Measurements from ENCODE around the gene MROH8.
"Not testable (repeated sequence)": the region's sequence is repeated elsewhere in the genome, so short reads cannot be mapped to it uniquely, and the experiment has no call there.

Gene MROH8

DNA sequence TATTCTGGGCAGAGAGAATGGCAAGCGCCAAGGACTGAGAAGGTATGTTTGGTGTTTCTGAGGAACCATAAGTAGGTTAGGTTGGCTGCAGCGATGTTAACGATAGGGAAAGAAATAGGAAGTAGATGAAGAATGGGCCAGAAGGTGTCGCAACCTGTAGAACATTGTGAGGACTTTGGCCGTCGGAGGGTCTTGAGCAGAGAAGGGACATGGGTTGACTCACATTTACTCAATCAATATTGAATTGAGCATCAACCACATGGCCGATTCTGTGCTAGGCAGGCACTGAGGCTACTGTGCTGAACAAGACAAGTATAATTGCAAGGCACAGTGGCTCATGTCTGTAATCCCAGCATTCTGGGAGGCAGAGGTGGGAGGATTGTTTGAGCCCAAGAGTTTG, 27.1 kb downstream of the MROH8 start:
- DNase-seq = no peak

DNA sequence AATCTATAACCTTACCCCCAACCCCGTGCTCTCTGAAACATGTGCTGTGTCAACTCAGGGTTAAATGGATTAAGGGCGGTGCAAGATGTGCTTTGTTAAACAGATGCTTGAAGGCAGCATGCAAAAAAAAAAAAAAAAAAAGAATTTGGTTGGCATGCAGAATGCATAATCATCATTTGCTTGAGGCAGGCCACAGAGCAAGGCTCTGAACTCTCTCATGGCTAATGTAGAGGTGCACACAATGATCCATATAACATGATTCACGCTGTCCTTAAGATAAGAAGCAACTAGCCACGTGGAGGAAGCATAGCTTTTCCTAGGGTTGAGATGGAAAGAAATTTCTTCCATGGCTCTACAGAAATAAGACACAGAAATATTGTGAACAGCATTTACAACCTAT, 27.8 kb downstream of the MROH8 start:
- no peak for DNase-seq

DNA sequence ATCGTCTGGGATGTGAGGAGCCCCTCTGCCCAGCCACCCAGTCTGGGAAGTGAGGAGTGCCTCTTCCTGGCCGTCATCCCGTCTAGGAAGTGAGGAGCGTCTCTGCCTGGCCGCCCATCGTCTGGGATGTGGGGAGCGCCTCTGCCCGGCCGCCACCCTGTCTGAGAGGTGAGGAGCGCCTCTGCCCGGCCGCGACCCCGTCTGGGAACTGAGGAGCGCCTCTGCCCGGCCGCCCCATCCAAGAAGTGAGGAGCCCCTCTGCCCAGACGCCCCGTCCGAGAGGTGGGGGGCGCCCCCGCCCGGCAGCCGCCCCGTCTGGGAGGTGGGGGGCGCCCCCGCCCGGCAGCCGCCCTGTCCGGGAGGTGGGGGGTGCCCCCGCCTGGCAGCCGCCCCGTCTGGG, 28.5 kb downstream of the MROH8 start:
- DNase-seq = not testable (repeated sequence)

DNA sequence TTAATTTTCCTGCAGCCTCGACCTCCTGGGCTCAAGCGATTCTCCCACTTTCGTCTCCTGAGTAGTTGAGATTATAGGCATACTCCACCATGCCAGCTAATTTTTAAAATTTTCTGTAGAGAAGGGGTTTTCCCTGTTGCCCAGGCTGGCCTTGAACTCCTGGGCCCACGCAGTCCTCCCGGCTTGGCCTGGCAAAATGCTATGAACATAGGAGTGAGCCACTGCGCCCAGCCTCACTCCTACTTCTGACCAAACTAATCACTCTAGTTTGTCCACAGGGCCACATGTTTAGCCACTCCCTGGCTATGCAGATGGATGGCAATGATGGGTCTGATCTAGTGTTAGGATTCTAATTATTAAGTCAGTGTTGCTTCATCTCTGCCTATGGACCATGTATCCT, 32.1 kb downstream of the MROH8 start:
- DNase-seq = no peak

DNA sequence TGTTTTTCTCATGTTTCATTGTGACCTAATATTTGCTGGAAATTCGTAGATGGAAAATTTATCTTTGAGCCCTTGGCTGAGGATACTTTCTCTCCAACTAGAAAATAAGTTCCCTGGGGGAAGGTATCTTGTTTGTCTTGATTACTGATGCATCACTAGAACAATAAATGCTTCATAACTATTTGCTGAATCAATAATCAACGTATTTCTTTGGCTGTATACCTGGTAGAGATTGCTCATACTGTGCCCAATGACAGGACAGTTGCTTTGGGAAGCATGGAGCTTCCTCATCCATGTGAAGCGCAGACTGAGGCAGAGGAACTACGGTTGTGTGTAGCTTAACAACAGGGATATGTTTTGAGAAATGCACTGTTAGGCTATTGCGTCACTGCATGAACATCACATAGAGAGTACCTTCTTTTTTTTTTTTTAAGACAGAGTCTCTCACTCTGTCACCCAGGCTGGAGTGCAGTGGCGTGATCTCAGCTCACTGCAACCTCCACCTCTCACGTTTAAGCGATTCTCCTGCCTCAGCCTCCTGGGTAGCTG, 34.4 kb downstream of the MROH8 start:
- no peak for DNase-seq

DNA sequence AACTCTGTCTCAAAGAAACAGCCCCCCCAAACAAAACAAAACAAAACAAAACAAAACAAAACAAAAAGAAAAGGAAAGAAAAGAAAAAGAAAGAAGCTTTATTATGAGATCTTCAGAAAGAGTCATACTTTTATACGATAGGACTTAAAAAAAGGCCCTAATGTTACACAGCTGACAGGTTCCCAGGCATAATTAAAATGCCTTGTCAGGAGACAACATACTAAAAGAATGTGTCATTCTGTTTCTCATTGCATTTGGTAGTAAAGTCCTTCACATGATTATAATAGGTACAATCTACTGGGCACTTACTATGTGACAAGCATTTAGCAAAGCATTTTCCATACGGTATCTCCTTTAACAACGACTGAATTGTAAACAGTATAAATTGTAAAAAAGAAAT, 36.6 kb downstream of the MROH8 start:
- DNase-seq = no peak

DNA sequence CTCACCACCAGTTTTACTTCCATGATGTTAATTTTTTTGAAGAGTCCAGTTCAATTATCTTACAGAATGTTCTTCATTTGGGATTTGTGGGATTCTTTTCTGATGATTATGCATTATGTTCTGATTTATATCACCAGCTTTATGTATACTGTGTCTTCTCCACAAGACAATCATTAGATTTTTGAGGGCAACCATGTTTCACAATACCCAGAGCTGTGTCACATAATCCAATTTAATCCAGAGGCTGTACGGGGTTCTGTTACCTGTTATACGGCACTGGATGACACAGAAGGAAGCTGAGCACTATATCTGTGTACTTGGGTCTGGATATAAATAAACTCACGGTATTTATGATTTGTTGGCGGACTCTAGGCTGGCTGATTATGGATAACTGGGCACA, 41.8 kb downstream of the MROH8 start:
- DNase-seq = no peak

DNA sequence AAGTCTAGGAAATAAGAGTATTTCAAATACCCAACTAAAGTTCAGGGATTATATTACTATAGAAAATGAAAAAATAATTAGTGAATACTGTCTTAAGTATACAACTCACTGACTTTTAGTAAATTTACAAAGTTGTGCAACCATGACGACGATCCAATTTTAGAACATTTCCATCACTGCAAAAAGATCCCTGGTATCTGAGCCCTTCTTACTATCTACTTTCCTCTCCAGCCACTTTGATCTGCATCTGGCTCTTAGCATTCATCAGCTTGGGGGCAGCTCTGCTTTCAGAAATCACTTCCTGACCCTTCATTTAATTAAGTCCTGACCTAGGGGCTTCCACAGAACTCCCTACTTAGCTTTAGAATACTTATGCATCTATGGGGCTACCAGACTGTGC, 45.4 kb downstream of the MROH8 start:
- DNase-seq = no peak

DNA sequence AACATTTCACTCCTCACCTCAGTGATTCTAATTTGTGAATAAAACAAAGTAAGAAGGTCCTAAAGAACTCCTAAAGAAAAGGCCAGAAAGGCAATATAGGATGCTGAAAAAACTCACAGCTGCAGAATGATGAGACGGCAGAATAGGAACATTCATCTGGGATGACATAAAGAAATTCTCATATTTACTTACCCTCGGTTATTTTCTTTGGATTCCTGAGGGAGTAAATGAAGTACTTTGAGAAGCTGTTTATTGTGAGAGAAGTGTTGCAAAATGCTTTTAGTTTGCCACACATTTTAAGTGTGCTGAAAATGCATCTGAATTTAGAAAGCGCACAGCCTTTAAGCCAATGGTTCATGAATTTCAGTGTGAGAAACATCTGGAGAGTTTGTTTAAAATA, 47.9 kb downstream of the MROH8 start:
- no peak for DNase-seq

DNA sequence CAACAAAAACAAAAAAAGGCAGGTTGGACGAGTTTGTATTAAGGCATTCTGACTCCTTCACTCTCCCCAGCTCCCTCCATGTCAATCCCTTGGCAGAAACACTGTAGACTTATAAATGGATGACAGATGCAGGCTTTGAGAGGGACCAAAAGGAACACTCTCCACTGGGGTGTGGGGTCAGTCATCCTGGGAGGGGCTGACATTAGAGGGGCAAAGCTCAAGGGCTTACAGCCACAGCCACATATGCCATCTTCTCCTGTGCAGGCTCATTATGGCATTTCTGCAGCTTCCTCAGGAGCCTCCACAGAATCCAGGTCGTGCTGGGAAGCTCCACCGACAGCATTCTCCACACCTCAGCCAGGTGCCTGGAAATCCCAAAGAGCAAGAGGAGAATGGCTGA, 50.5 kb downstream of the MROH8 start:
- no peak for DNase-seq

DNA sequence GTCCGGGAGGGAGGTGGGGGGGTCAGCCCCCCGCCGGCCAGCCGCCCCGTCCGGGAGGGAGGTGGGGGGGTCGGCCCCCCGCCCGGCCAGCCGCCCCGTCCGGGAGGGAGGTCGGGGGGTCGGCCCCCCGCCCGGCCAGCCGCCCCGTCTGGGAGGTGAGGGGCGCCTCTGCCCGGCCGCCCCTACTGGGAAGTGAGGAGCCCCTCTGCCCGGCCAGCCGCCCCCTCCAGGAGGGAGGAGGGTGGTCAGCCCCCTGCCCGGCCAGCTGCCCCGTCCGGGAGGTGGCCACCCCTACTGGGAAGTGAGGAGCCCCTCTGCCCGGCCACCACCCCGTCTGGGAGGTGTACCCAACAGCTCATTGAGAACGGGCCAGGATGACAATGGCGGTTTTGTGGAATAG, 53.1 kb downstream of the MROH8 start:
- DNase-seq = not testable (repeated sequence)

DNA sequence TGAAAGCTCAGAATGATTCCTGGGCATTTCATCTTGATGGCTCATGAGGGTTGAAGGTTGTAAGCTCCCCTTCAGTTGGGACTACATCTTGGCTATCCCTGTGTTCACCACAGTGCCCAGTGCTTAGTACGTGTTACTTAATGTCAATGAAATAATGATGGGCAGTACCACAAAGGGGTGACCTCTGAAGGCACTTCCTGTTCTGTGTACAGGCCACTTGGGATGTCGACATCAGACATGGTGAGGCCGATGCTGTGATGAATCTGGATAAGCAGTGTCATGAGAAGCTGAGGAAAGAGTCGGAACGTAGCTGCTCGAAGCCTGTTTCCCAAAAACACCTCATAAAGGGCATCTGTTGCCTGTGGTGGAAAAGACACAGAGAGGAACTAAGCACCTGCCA, 55.9 kb downstream of the MROH8 start:
- peak; percentile 44 for DNase-seq

DNA sequence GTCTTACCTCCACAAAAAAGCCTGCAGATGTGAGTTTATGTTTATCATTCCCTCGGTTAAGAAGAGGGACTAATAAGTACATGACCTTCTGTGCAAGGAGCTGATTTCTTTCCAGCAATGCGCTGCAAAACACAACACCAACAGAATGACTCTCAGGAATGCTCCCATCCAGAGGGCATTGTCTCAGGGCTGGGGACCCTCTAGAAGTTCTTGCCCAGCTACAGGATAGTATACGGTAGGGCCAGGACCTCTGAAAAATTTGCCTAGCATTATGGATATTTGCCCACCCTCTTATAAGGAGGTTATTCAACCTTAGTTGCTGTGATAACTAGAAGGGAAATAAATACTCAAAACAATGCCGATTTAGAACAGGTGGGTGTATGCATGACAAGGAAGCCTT, 58.9 kb downstream of the MROH8 start:
- DNase-seq = no peak

DNA sequence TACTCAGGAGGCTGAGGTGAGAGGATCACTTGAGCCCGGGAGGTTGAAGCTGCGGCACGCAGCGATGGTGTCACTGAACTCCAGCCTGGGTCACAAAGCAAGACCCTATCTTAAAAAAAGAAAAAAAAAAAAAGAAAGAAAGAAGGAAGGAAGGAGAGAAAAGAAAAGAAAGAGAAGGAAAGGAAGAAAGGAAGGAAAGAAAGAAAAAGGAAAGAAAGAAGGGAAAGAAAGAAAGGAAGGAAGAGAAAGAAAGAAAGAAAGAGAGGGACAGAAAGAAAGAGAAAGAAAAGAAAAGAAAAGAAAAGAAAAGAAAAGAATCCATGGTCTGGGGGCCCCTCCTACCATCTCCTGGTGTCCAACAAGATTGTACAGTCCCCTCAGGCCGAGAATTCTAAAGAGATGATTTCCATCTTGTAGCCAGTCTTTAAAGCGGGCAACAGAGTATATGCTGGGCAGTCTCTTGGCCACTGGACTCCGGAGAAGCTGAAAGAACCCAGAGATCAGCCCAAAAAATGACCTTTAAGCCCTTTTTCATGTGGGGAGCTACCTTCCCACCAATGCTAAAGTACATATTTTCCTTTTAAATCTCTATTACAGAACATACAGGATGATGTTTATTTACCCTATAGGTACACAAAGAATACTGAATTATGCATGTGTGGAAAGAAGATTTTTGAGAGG, 59.9 kb downstream of the MROH8 start:
- DNase-seq = no peak

DNA sequence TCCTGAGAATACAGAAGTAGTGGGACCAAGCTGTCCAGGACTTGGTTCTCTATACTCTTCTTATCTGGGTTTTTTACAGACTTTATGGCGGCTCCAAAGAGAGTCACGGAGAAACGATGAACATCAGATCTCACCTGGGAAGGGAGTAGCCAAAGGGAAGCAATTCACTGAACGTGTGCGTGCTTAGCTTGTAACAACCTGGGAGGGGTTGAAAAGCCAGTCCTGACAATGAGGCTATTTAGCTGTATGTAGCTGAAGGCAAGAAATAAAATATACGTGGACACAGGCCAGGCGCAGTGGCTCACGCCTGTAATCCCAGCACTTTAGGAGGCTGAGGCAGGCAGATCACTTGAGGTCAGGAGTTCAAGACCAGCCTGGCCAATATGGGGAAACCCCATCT, 65.3 kb downstream of the MROH8 start:
- no peak for DNase-seq

DNA sequence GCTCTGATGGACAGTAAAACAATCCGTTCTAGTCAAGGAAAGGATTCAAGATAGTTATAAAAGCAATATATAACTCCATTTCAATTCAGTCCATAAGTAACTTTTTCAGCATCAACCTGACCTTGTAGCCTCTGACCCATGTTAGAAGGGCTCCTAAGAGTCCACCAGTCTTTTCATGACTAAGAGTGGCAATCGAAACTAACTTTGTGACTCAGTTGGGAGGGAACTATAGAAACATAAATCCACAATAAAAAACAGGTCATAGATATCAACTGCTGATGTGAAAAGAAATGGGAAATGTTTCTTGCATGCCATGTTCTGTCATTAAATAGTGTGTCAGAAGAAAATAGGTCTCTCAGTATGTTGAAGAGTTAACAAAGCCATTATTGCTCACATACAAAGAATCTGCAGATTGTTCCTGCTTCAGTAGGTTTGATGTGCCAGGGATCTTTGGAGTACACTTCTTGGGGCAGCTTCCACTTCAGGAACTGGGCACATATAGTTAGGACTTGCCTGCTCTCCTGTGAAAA, 67.4 kb downstream of the MROH8 start:
- no peak for DNase-seq

DNA sequence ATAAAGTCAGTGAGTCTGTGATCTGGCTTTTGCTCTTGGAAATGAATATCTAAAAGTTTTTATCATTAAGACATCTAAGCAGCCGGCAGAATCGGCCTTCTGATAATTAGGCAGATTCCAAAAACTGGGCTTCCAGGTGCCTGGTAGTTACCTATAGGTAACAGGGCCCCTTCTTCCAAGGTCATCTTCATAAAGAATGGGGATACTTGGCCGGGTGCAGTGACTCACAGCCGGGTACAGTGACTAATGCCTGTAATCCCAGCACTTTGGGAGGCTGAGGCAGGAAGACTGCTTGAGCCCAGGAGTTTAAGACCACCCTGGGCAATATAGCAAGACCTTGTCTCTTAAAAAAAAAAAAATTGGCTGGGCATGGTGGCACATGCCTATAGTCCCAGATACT, 70.7 kb downstream of the MROH8 start:
- no peak for DNase-seq

DNA sequence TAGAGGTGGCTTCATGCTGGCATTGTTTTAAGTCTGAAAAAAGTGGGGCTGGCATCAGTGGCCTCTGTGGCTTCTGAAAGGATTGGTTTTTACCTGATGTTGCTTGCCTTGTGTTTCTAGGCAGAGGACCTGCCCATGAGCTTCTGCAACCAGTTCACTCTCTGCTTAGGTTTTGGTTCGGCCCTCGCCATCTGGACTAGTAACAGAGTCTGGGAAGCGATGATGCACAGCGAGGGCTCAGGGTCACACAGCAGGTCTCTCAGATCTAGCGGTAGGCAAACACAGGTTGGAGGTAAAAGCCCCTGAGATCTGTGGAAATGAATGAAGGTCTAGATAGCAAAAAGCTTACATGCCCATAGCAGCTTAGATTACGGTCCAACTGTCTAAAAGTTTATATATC, 76.8 kb downstream of the MROH8 start:
- no peak for DNase-seq

DNA sequence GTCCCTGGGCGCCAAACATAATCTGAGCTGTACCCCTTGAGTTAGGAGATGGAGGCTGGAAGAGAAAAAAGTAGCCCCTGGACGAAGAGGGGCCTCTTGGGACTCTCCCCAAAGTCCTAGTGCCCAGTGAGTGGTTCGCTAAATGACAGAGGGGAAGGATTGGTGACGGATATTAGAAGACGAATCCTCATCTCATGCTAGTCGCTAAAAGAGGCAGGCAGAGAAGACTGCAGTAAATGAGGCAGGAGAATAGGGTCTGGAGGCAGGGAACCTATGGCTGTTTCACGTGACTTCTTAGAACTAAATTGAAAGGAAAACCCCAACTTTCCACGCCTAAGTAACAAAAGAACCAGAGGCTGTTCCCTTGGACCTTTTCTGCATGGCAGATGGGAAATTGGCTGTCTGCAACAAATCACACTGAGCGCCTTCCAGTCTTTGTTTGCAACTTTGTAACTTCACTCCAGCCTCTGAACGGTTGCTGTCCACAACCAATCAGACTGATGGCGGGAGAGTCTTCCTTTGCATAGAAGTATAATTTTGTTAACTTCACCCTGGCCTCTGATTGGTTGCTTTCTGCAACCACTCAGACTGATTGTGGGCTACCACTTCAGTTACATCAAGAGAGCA, 82.8 kb downstream of the MROH8 start:
- no peak for DNase-seq

DNA sequence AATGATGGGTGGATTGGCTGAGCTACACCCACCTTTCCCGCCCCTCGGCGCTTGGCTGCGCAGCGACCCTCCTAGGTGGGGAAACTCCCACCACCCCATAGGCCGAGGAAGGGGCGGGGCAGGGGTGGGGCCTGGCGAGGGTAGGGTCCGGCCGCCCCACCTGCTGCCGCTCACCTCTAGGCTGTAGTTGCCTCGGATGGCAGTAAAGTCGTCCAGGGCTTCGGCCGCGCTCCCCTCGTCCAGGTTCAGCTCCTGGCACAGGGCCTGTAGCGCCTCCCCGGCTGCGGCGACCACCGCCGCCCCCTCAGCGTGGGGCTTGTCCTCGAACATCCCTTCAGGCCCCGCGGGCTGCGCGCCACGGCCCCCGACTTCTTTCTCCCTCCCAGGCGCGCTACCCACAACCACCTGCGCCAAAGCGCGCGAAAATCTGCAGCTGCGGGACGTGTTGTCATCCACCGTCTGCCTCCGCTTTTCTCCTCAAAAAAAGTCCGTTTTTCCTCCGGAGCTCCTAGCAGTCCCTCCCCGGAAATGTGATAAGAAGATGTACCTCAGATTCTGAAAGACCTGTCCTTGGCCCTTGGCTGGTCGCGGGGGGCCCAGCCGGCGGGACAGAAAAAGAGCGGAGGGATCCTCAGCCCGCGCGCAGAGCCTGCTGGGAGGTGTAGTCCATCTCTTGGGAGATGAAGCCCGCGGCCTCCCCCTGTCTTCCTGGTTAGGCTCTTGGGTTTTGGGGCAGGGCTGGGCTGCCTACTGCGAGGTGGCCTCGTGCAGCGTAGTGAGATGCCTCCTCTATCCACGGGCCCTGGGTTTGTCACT, 83.5 kb downstream of the MROH8 start, which contains the start of gene RBL1:
Gene RBL1 (minus strand): TSS at position 399 of the 816 bp plus-strand sequence. CDS start 69 bp downstream, at position 330.
- peak; percentile 86 for DNase-seq

DNA sequence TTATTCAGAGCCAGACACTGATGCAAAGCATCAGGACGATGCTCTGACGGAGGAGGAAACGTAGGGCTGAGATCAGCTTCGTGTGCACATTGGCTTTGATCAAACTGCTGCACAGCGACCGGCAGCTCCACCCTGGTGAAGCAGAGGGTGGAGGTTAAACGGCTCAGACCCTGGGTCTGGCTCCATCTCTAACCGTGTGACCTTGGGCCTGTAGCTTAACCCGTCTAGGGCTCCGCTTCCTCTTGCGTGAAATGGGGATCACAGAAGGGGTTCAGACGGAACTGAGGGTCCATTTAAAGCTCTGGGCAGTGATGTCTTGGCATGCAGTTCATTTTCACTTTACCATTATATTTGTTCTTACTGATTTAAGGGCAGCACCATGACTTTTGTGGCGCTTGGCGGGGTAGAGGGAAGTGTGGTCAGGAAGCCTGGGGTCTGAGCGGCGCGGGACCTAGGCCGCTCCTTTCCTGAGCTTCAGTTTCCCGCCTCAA, 84.2 kb downstream of the MROH8 start:
- DNase-seq = peak; percentile 52

DNA sequence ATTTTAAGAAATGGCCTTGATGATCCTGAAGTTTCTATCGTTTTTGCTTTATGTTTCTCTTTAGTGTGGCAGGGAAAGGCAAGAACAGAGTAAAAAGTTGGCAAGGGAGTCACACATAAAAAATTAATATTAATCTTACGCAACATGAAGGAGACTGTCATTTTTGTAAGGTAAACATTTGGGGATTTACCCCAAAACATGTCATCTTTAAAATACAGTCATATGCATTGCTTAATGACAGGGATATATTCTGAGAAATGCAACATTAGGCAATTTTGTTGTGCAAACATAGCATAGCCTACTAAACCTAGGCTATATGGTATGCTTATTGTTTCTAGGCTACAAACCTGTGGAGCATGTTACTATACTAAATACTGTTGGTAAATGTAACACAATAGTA, 88.9 kb downstream of the MROH8 start:
- no peak for DNase-seq

DNA sequence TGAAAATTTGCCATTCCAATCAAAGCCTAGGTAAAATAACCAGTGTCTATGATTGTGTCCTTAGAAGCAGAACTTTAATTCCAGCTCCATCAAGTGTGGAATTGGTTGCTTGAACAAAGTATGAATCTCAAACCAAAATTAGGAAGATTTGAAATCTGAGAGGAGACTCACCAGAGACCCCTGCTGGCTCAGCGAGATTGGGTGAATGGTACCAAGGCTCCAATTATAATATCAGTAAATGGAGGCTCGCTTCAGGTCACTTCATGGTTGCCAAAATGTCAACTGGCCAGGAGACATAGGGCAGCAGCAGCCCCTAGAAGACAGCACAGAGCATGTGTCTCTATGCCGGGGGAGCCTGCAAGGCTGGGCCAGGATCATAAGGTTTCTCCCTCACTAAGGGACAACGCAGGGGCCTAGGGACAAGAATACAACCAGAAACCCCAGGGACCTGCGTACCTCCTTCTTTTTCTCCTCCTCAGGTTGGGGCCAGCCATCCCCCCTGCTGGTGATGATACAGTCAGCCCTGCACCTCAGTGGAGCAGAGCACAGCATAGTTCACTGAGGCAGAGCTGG, 97.5 kb downstream of the MROH8 start:
- DNase-seq = peak; percentile 24
